Measurements from ENCODE around the gene SVOPL.

SVOPL gene

GRCh38 chr7:138565451-138566114 lies 135.6 kb downstream of the SVOPL start:
- in situ Hi-C loops (cut with MboI; ENCODE audit: low sequenced_read_pairs) = no loop called here

DNA sequence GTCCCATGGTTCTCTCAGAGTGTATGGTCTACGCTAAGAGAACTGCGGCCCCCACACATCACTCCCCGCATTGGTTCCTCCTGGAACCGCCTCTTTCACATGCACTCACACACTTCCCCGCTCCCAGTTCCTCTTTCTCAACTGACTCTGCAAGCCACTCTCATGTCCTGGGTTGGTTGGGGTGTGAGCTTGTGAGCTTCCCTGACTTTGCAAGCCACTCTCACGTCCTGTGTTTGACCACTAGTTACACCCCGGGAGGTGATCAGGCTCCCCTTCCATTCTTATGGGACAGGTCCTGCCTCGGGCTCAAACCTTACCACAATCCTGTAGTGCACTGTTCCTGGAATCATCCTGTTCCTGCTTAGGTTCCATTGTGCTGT lies 136.1 kb downstream of the SVOPL start:
- in situ Hi-C loops (cut with MboI; ENCODE audit: low sequenced_read_pairs) = no loop called here

- in situ Hi-C loops (cut with MboI; ENCODE audit: low sequenced_read_pairs) = no loop called here
These were observed 136.8 kb downstream of the SVOPL start for GRCh38 chr7:138564365-138564764.

DNA sequence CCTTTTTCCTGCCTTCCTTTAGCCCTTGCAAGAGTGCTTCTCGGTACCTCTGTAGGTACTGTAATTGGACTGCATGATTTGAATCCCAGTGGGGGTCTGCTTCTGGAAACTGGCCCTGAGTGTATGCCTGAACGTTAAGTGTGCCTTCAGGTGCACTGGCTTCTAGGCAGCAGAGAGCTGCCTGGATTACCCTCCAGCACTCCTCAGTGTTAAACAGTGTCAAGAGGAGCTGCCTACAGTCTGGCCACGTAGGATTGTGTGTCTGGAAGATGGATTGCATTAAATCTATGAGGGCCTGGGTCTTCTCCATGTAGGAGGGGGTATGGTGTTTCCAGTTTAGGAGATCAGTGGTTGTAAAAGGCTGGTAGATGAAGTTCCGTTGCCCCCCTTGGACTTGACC lies 137.4 kb downstream of the SVOPL start:
- in situ Hi-C loops (cut with MboI; ENCODE audit: low sequenced_read_pairs) = no loop called here

DNA sequence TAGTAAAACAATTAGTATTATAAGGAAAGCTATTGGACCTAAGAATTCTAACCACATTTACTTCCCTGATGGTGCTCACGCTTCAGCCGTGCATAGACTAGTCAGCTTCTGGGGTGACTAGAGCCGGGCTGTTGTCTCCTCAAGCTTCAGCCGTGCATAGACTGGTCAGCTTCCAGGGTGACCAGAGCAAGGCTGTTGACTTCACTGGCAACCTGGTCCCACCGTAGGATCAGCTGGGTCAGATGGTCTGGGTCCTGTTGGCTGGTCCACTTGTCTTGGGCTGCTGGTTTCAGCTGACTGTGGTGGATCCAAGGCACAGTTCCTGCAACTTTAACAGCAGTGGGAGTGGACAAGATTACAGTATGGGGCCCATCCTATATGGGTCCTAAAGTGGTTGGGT lies 141.7 kb downstream of the SVOPL start:
- in situ Hi-C loops (cut with MboI; ENCODE audit: low sequenced_read_pairs) = no loop called here

DNA sequence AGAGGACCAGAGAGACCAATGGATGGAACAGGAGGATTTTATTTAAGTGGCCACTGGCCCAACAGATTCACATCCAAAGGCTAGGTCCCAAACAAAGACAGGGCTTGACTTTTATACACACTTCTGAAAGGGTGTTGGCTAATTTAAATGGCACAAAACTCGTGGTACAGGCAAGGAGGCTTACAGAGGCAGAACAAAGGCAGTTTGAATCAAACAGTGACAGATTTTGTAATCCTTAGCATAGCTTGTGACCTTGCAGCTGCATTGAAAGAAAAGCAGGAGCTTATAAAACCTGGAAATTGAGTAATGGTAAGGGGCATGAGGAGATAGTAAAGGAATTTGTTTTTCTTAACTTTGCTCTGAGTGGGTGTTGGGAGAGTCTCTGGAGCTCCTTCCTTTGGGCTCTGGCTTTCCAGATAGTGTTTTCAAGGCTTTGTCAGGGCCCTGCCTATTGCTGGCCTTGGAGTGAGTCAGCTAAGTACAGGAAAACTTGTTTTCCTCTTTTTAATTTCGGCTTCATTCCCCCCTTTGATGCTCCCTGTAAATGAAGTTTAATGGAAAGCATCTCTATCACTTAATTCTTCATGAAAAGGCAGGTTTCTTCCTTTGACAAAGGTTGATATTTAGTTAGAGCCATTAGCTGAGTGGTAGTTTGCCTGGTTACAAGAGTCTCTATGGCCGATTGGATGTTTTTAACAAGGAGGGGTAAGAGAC lies 144.2 kb downstream of the SVOPL start:
- in situ Hi-C loops (cut with MboI; ENCODE audit: low sequenced_read_pairs) = no loop called here

DNA sequence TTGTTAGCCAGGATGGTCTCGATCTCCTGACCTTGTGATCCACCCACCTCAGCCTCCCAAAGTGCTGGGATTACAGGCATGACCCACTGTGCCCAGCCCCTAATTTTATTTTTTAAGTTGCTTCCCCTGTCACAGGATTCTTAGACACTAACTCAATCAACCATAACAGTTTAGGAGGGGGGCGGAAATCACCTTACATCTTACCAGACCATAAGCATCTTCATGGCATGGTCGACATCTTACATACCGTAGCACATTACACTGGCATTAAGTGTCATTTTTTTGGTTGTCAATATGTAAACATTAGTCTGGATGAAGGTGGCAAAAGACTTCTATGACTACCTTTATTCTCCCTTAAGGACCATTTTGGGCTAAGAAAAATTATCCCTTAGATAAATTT lies 145.5 kb downstream of the SVOPL start:
- in situ Hi-C loops (cut with MboI; ENCODE audit: low sequenced_read_pairs) = no loop called here

DNA sequence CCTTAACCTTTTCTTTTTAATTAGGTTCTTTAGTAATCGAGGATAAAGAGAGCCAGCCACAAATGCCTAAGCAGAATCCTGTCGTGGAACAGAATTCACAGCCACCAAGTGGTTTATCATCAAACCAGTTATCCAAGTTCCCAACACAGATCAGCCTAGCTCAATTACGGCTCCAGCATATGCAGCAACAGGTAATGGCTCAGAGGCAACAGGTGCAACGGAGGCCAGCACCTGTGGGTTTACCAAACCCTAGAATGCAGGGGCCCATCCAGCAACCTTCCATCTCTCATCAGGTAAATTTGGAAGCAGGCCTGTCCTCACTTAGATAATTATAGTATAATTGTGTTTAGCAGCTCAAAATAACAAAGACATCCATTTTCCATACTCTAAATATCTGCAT lies 146.5 kb downstream of the SVOPL start:
- in situ Hi-C loops (cut with MboI; ENCODE audit: low sequenced_read_pairs) = no loop called here

DNA sequence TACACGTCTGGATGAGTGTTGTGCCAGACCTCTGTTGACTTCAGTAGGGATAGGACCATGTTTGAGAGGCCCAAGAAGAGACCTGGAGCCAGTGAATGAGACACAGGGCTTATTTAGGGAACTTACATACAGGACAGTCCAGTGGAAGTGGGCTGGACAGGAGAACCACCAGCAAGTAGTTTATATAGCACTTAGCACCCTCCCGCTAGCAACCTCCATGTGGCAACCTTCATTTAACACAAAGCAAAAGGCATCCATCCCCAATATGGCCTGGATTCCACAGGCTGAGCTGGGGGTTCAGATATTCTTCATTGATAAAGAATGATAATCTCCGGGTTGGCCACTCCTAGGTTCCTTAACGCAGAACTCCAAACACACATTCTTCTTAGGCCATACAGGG lies 147.4 kb downstream of the SVOPL start:
- in situ Hi-C loops (cut with MboI; ENCODE audit: low sequenced_read_pairs) = no loop called here

GRCh38 chr7:138551102-138551501 lies 150.1 kb downstream of the SVOPL start:
- in situ Hi-C loops (cut with MboI; ENCODE audit: low sequenced_read_pairs) = no loop called here

DNA sequence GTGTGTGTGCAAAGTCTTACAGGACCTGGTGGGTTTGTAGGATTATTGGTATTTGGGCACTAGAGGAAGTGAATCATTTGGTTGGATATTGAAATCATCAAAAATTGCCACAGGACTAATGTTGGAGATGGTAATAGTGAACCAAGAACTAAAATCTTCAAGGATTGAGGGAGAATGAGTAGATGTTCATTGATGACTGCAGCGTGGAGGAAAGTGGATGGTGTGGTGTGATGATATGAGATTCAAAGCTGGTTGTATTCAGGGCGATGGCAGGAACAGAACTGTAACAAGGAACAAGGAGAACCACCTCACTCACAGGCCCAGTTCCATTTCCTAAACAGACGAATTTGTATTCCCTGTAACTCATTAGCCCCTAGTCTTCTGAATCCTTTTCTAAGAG lies 150.8 kb downstream of the SVOPL start:
- in situ Hi-C loops (cut with MboI; ENCODE audit: low sequenced_read_pairs) = no loop called here

GRCh38 chr7:138549082-138549481 lies 152.1 kb downstream of the SVOPL start:
- in situ Hi-C loops (cut with MboI; ENCODE audit: low sequenced_read_pairs) = no loop called here

DNA sequence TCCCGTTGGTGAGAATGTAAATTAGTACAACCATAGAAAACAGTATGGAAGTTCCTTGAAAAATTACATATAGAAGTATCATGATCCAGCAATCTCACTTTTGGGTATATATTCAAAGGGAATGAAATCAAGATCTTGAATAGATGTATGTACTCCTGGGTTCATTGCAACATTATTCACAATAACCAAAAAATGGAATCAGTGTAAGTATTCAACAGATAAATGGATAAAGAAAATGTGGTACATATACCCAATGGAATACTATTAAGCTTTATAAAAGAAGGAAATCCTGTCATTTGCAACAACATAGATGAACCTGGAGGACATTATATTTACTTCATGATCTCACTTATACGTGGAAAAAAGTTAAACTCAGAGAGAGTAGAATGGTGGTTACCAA lies 154.3 kb downstream of the SVOPL start:
- in situ Hi-C loops (cut with MboI; ENCODE audit: low sequenced_read_pairs) = no loop called here

DNA sequence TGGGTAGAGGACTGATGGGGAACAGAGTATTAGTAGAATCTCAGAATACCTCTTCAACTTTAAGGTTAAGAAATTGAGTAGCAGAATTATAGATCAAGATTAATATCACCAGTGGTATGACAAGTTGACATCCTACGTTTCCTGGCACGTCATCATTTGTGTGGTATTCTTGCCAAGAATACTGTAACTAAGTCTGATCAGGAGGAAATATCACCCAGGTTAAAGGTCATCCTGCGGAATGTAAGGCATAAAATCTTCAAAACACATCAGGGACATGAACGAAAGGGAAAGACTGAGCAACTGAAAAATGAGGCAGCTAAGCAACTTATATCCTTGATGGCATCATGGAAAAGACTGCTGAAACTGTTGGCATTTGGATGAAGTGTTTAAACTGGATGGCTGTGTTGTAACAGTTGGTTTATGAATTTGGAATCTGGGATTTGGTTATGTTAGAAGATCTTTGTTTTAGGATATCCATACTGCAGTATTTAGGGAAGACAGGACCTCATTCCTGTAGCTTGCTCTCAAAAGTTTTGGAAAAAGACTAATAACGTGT lies 155.0 kb downstream of the SVOPL start:
- in situ Hi-C loops (cut with MboI; ENCODE audit: low sequenced_read_pairs) = no loop called here

GRCh38 chr7:138545123-138545522 lies 156.0 kb downstream of the SVOPL start:
- in situ Hi-C loops (cut with MboI; ENCODE audit: low sequenced_read_pairs) = no loop called here

Measured in hTERT RPE-1 (cell line).